GM12891 (cell line): Measurements from ENCODE around the gene PHACTR3.

ENCODE experiments used
- POLR2A ChIP-seq: IDR thresholded peaks from 2 replicates; pipeline ENCODE4 v1.6.1; 2011; ENCODE audit warnings: low read depth, low read length, control low read depth
- POLR2AphosphoS5 ChIP-seq: IDR thresholded peaks from 2 replicates; pipeline ENCODE4 v1.6.1; 2011; ENCODE audit warnings: low read depth, low read length, control low read depth
- SPI1 ChIP-seq: IDR thresholded peaks from 2 replicates; pipeline ENCODE4 v1.6.1; 2011; ENCODE audit warnings: low read depth, low read length, control low read depth

DNA sequence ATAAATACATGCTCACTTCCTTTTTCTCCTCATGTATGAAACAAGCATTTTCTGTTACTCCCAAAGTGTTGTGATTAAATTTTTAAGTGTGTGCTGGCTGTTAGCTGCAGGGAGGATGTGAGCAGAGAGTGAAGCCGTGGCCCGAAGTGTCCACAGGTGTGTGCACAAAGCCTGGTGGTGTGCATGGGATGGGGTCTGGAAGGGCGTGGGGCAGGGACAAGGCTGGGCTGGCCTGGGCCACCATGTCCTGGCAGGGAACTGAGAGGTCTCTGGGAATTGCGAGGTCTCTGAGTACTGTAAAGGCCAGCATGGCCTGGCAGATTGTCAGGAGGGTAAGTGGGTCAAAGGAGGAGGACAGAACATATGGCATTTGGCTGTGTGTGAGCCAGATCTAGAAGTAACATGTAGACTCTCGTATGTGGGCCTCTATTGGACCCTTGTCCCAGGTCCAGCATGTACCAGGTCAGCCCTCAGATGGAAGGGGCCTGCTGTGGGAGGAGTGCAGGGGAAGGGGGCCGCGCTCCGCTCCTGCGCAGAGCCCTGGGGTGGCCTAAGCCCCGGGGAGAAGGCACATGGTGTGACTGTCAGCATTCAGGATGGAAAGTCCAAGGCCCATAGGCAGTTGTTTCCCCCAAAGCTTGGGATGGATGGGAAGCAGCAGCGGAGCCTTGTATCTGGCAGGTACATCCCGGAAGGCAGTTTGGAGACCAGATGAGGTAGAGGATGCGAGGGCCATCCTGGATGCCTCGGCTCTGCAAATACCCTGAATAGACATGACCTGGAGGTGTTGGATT is 45.1 kb upstream of the PHACTR3 start:
- TF ChIP-seq POLR2A (no peak), SPI1 (no peak), POLR2AphosphoS5 (no peak)
